Hepatocyte (in vitro differentiated cells): Measurements from ENCODE around the gene COMMD6. TPM values are rescaled to one million over a fixed set of nuclear protein-coding genes. Genes with fewer than 3 reads are reported as not detected.

Experiments
- polyA plus RNA-seq: library from polyadenylated mRNA; unstranded; fragments of >200 nt; fragmentation: Nextera tagmentation; extraction: Ambion mirVana; gene quantifications from 2 replicates; pipeline ENCODE4 v1.2.1, GENCODE V29; 2016
- total RNA-seq: library from RNA; depleted of rRNA; stranded (reverse); fragments of >200 nt; gene quantifications from 2 replicates; pipeline ENCODE4 v1.2.3, GENCODE V29; 2014

The COMMD6 gene
- total and polyA plus RNA-seq, 2 experiments from 2014 or later = 117 to 258 TPM

Other genes with a start within 250 kb of the COMMD6 start
- 17.0 and 17.1 TPM in 2 replicates for gene TBC1D4, start 55.7 kb downstream of the COMMD6 start, total RNA-seq
- gene TBC1D4, start 55.7 kb downstream of the COMMD6 start, polyA plus RNA-seq = 7.6 and 10.8 TPM in 2 replicates
- 42.0 and 42.3 TPM in 2 replicates for gene UCHL3, start 11.9 kb upstream of the COMMD6 start, total RNA-seq
- gene UCHL3, start 11.9 kb upstream of the COMMD6 start, polyA plus RNA-seq = 76.8 and 77.5 TPM in 2 replicates
- gene LMO7, start 98.5 kb upstream of the COMMD6 start, total RNA-seq = 105 and 125 TPM in 2 replicates
- gene LMO7, start 98.5 kb upstream of the COMMD6 start, polyA plus RNA-seq = 47.2 and 58.1 TPM in 2 replicates